ENCODE measurements around the gene IRX4. TPM values are rescaled to one million over a fixed set of nuclear protein-coding genes. Genes with fewer than 3 reads are reported as not detected.

The IRX4 gene
- total and polyA plus RNA-seq, 2 experiments from 2014 or later, result 0.82 to 1.7 TPM

DNA sequence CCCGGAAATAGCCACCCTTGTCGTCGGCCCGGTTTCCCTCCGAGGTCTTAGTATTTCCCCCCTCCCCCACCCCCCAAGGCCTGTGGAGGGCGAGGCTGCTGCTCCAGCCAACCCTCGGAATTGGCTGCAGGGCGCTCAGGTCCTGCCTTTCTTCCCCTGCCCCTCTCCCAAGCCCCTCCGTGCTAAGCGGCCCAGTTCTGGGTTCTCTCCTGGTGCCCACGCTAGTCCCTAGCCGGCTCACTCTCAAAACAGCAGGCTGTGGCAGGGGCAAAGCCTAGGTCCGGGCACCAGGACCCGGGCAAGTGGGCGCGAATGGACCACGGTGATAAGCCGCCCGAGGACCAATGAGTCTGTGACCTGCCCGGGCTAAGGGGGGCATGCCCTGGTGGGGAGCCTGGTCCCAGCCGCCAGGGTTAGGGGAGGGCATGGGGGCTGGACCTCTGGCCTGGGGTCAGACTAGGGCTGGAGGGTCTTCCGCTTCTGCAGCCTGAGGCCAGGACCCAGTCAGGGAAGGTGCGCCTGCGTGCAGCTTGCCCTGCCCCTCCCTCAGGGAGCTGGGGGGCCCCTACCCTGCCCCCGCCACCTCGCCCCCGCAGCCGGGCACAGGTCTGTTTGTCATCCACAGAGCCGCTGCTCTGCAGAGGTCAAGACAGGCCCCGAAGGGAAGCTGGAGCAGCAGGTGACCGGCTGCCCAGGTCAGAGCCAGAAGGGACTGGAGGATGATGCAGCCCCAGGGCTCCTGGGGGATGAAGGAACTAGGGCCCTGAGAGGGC is 5.0 kb upstream of the IRX4 start:
- no peaks in the 10 kb centered on the region for H3K36me3 ChIP-seq (ENCODE audit: insufficient read depth)
- ATAC-seq (peak; percentile 4), DNase-seq (ENCODE audit: low spot score) (peak; percentile 68)
- H3F3A ChIP-seq (replicated peaks; ENCODE audit: low read depth), result peaks cover 3% of the 10 kb centered on the region; the same call in 1 of the 2 replicates
- Mint-ChIP-seq H3K27ac (no peak overlapping the region), H3K9me3 (peaks cover 2% of the 10 kb centered on the region; the same call in 2 of the 3 replicates), H3K27me3 (ENCODE audit: insufficient read depth, low read depth, poor library complexity) (peaks cover 70% of the 10 kb centered on the region), H3K4me3 (0 out of 3 replicates have a peak overlapping the region, but pooled peaks have one; percentile 14), H3K4me1 (peaks cover 20% of the 10 kb centered on the region), H3K36me3 (ENCODE audit: low read depth) (no peaks in the 10 kb centered on the region)
- H2AFZ ChIP-seq, result peak overlapping the region; percentile 72
- no peaks in the 10 kb centered on the region for H3K9me2 ChIP-seq (ENCODE audit: insufficient read depth)
- H3K4me3 ChIP-seq, result peak overlapping the region; percentile 64
- no peak overlapping the region for H3K27ac ChIP-seq (ENCODE audit: low read depth)
- peak overlapping the region; percentile 86 for H3K4me2 ChIP-seq
- H3K79me2 ChIP-seq (replicated peaks; ENCODE audit: insufficient read depth), result no peaks in the 10 kb centered on the region
- peaks cover 76% of the 10 kb centered on the region for H3K27me3 ChIP-seq (ENCODE audit: insufficient read depth)
- peaks cover 21% of the 10 kb centered on the region; the same call in 1 of the 2 replicates for H3K4me1 ChIP-seq (ENCODE audit: insufficient read depth)
- peak; percentile 59 for TF ChIP-seq EZH2 (IDR thresholded peaks at IDR 0.05; ENCODE audit: low read depth, unreplicated experiment)
- TF ChIP-seq NANOG (IDR thresholded peaks at IDR 0.05; ENCODE audit: borderline replicate concordance), result no peak
- no peaks in the 10 kb centered on the region for H4K20me1 ChIP-seq (replicated peaks; ENCODE audit: insufficient read depth)

DNA sequence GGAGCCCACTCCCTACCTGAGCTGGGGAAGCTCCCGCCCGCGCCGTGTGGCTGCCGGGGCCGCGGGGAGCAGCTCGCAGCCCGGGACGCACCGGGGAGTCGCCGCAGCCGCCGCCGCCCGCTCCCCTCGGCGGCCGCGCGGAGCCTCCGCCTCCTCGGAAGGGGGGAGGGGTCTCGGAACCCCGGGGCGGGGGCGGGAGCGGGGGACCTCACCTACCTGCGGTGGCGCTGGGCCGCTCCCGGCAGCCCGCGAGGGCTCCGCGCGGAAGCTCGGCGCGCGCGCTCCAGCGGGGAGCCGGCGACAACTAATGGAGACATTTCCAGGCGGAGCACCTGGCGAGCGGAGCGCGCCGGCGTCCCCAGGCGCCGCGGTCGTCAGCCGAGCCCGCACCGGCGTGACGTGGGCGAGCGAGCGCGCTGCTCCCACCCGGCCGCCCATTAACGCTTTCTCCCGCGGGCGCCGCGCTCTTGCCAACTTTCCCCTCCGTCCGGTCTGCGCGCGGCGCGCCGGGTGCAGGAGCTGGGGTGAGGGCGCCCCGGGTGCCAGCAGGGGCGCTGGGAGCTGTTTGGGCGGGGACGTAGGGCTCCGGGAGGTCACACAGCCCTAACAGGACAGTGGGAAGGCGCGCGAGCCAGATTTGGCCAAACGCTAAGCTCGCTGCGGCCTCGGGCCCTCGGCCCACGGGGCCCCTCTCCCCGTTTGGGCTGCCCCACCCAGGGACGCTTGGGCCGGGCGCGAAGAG is 4.3 kb upstream of the IRX4 start:
- Histone ChIP-seq H3K36me3 (ENCODE audit: insufficient read depth) (no peaks in the 10 kb centered on the region), H4K20me1 (replicated peaks; ENCODE audit: insufficient read depth) (no peaks in the 10 kb centered on the region), H3K79me2 (replicated peaks; ENCODE audit: insufficient read depth) (no peaks in the 10 kb centered on the region), H3K4me3 (peak overlapping the region; percentile 64), H3K27me3 (ENCODE audit: insufficient read depth) (peaks cover 84% of the 10 kb centered on the region), H3K9me2 (ENCODE audit: insufficient read depth) (no peaks in the 10 kb centered on the region), H3K4me2 (peak overlapping the region; percentile 86), H3K4me1 (ENCODE audit: insufficient read depth) (peaks cover 22% of the 10 kb centered on the region; the same call in 1 of the 2 replicates), H2AFZ (peak overlapping the region; percentile 72), H3K27ac (ENCODE audit: low read depth) (no peak overlapping the region), H3F3A (replicated peaks; ENCODE audit: low read depth) (peaks cover 3% of the 10 kb centered on the region; the same call in 1 of the 2 replicates)
- peak; percentile 0; the same call in 1 of the 3 replicates for ATAC-seq
- Mint-ChIP-seq H3K4me1 (peaks cover 20% of the 10 kb centered on the region), H3K36me3 (ENCODE audit: low read depth) (no peaks in the 10 kb centered on the region), H3K9me3 (peaks cover 2% of the 10 kb centered on the region; the same call in 1 of the 3 replicates), H3K27me3 (ENCODE audit: insufficient read depth, low read depth, poor library complexity) (peaks cover 75% of the 10 kb centered on the region), H3K4me3 (0 out of 3 replicates have a peak overlapping the region, but pooled peaks have one; percentile 41), H3K27ac (no peak overlapping the region)
- no peak for DNase-seq (ENCODE audit: low spot score)
- peak; percentile 52 for TF ChIP-seq EZH2 (IDR thresholded peaks at IDR 0.05; ENCODE audit: low read depth, unreplicated experiment)
- no peak for TF ChIP-seq ZNF331 (CRISPR knock-in tag; IDR thresholded peaks at IDR 0.05; ENCODE audit: low read depth)
- no peak for TF ChIP-seq REST (IDR thresholded peaks at IDR 0.05; ENCODE audit: unreplicated experiment)
- TF ChIP-seq NANOG (IDR thresholded peaks at IDR 0.05; ENCODE audit: borderline replicate concordance), result no peak
- TF ChIP-seq ZNF114 (CRISPR knock-in tag; IDR thresholded peaks at IDR 0.05), result no peak

Measured in GM23338 (cell line).